GM12892 (cell line): ENCODE data around the gene TNFRSF1B.

Experiments used
- POLR2A ChIP-seq: IDR thresholded peaks from 2 replicates; pipeline ENCODE4 v1.6.1; 2011; ENCODE audit warnings: low read depth, low read length, control low read depth
- POLR2AphosphoS5 ChIP-seq: IDR thresholded peaks from 2 replicates; pipeline ENCODE4 v1.6.1; 2011; ENCODE audit warnings: low read depth, low read length, control low read depth
- TAF1 ChIP-seq: IDR thresholded peaks from 2 replicates; pipeline ENCODE4 v1.6.1; 2011; ENCODE audit warnings: low read depth, mild to moderate bottlenecking, control low read depth, low read length, borderline replicate concordance

GRCh38 chr1:12179111-12179519 lies 12.3 kb downstream of the TNFRSF1B start:
- TF ChIP-seq TAF1 (no peak), POLR2A (no peak), POLR2AphosphoS5 (no peak)
